ENCODE data around the gene E2F4. TPM values are rescaled to one million over a fixed set of nuclear protein-coding genes. Genes with fewer than 3 reads are reported as not detected.

E2F4 gene
- total and polyA plus RNA-seq, 9 of the 15 experiments (the other 6 are each of a cell fraction or from before 2014, with no cell fraction given), result 9.7 to 139 (median 106) TPM

DNA sequence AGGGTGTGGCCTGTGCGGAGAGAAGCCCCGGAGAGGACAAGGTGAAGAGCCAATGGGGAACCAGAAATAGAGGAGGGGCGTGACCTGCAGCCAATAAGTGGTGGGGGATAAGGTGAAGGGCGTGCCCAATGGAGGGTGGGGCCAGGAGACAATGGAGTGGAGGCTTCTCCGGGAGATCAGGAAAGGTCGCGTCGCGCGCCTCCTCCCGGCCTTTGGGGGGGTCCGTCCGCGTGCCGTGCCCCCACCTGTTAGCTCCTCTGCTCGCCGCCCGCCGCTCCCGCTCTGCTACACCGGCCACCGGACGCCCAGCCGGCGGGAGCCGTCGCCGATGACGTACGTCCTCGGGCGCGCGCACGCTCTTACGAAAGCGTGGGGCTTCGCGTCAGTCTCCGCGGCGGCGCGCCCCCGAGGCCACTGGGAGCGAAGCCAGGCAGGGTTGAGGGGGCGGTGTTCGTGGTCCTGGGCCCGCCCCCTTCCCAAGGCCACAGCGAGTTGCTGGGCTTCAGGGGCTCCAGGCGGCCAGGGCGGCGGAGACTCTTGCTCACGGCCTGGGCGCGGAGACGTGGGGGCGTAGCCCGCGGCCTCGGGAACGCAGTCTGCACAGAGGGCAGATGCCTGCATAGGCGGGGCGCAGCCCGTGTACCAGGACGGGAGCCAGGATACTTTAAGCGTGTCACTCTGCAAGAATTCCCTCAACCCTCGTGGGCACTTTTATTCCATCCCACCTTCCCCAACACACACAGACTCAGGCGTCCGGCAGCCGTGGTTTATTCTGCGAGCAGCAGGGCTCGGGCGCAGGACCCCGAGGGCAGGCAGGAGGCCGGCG lies 8.1 kb upstream of the E2F4 start, which contains the start of gene MATCAP1 (continued):
- TF ChIP-seq BRD9 (IDR thresholded peaks at IDR 0.05; ENCODE audit: low read depth, partially characterized antibody), result no peak
- TF ChIP-seq, protein P1, sequence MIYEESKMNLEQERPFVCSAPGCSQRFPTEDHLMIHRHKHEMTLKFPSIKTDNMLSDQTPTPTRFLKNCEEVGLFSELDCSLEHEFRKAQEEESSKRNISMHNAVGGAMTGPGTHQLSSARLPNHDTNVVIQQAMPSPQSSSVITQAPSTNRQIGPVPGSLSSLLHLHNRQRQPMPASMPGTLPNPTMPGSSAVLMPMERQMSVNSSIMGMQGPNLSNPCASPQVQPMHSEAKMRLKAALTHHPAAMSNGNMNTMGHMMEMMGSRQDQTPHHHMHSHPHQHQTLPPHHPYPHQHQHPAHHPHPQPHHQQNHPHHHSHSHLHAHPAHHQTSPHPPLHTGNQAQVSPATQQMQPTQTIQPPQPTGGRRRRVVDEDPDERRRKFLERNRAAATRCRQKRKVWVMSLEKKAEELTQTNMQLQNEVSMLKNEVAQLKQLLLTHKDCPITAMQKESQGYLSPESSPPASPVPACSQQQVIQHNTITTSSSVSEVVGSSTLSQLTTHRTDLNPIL (CRISPR knock-in tag; IDR thresholded peaks at IDR 0.05), result no peak
- TF ChIP-seq ZNF76 (CRISPR knock-in tag; IDR thresholded peaks at IDR 0.05; ENCODE audit: borderline replicate concordance), result no peak
- peak; percentile 57 for TF ChIP-seq CCNT2 (IDR thresholded peaks at IDR 0.05; ENCODE audit: borderline replicate concordance, extremely low read depth, insufficient read length, low read depth, low read length)
- TF ChIP-seq, protein P2, sequence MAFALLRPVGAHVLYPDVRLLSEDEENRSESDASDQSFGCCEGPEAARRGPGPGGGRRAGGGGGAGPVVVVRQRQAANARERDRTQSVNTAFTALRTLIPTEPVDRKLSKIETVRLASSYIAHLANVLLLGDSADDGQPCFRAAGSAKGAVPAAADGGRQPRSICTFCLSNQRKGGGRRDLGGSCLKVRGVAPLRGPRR (CRISPR knock-in tag; IDR thresholded peaks at IDR 0.05), result no peak
- TF ChIP-seq ZC3H11A (IDR thresholded peaks at IDR 0.05; ENCODE audit: low read depth, low read length), result no peak
- TF ChIP-seq ATF7 (IDR thresholded peaks at IDR 0.05), result peak; percentile 97
- TF ChIP-seq MCM2 (IDR thresholded peaks at IDR 0.05; ENCODE audit: low read depth), result no peak
- TF ChIP-seq, protein P3, sequence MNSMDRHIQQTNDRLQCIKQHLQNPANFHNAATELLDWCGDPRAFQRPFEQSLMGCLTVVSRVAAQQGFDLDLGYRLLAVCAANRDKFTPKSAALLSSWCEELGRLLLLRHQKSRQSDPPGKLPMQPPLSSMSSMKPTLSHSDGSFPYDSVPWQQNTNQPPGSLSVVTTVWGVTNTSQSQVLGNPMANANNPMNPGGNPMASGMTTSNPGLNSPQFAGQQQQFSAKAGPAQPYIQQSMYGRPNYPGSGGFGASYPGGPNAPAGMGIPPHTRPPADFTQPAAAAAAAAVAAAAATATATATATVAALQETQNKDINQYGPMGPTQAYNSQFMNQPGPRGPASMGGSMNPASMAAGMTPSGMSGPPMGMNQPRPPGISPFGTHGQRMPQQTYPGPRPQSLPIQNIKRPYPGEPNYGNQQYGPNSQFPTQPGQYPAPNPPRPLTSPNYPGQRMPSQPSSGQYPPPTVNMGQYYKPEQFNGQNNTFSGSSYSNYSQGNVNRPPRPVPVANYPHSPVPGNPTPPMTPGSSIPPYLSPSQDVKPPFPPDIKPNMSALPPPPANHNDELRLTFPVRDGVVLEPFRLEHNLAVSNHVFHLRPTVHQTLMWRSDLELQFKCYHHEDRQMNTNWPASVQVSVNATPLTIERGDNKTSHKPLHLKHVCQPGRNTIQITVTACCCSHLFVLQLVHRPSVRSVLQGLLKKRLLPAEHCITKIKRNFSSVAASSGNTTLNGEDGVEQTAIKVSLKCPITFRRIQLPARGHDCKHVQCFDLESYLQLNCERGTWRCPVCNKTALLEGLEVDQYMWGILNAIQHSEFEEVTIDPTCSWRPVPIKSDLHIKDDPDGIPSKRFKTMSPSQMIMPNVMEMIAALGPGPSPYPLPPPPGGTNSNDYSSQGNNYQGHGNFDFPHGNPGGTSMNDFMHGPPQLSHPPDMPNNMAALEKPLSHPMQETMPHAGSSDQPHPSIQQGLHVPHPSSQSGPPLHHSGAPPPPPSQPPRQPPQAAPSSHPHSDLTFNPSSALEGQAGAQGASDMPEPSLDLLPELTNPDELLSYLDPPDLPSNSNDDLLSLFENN (IDR thresholded peaks at IDR 0.05; ENCODE audit: low read depth in 2 of 2, low read length in 2 of 2), result no peak
- peak; percentile 81 for TF ChIP-seq ZBTB7A (IDR thresholded peaks at IDR 0.05; ENCODE audit: borderline replicate concordance, control insufficient read depth, low read depth, low read length)
- TF ChIP-seq HNRNPLL (IDR thresholded peaks at IDR 0.05; ENCODE audit: low read depth, low read length, poor library complexity, severe bottlenecking), result peak; percentile 44
- TF ChIP-seq, protein P4, sequence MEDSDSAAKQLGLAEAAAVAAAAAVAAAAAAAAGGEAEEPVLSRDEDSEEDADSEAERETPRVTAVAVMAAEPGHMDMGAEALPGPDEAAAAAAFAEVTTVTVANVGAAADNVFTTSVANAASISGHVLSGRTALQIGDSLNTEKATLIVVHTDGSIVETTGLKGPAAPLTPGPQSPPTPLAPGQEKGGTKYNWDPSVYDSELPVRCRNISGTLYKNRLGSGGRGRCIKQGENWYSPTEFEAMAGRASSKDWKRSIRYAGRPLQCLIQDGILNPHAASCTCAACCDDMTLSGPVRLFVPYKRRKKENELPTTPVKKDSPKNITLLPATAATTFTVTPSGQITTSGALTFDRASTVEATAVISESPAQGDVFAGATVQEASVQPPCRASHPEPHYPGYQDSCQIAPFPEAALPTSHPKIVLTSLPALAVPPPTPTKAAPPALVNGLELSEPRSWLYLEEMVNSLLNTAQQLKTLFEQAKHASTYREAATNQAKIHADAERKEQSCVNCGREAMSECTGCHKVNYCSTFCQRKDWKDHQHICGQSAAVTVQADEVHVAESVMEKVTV (CRISPR knock-in tag; IDR thresholded peaks at IDR 0.05), result no peak
- TF ChIP-seq HLTF (IDR thresholded peaks at IDR 0.05), result no peak
- TF ChIP-seq, protein P5, sequence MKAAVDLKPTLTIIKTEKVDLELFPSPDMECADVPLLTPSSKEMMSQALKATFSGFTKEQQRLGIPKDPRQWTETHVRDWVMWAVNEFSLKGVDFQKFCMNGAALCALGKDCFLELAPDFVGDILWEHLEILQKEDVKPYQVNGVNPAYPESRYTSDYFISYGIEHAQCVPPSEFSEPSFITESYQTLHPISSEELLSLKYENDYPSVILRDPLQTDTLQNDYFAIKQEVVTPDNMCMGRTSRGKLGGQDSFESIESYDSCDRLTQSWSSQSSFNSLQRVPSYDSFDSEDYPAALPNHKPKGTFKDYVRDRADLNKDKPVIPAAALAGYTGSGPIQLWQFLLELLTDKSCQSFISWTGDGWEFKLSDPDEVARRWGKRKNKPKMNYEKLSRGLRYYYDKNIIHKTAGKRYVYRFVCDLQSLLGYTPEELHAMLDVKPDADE (conservative IDR thresholded peaks at IDR 0.05; ENCODE audit: control insufficient read depth, low read depth, low read length), result no peak
- no peak for TF ChIP-seq SPI1 (IDR thresholded peaks at IDR 0.05; ENCODE audit: borderline replicate concordance, low read depth, low read length)
- peak; percentile 65; the same call in 1 of the 2 replicates for TF ChIP-seq EP400 (IDR thresholded peaks at IDR 0.05)
- TF ChIP-seq ZNF780A (CRISPR knock-in tag; IDR thresholded peaks at IDR 0.05), result no peak
- peak; percentile 36 for TF ChIP-seq TAF1 (IDR thresholded peaks at IDR 0.05; ENCODE audit: control insufficient read depth, extremely low read depth, insufficient read depth, low read length, severe bottlenecking)
- TF ChIP-seq ELF1 (tag; IDR thresholded peaks at IDR 0.05), result no peak
